Retina (tissue), 1 donor: ENCODE results near the gene TBATA.

Experiments used
- DNase-seq: peaks from one replicate; pipeline ENCODE4 v3.0.0-alpha.2; 2016

Gene TBATA

GRCh38 chr10:70760271-70760787 is 24.8 kb downstream of the TBATA start:
- no peak for DNase-seq

- no peak for DNase-seq
These were observed 25.4 kb downstream of the TBATA start for GRCh38 chr10:70759781-70760180.

DNA sequence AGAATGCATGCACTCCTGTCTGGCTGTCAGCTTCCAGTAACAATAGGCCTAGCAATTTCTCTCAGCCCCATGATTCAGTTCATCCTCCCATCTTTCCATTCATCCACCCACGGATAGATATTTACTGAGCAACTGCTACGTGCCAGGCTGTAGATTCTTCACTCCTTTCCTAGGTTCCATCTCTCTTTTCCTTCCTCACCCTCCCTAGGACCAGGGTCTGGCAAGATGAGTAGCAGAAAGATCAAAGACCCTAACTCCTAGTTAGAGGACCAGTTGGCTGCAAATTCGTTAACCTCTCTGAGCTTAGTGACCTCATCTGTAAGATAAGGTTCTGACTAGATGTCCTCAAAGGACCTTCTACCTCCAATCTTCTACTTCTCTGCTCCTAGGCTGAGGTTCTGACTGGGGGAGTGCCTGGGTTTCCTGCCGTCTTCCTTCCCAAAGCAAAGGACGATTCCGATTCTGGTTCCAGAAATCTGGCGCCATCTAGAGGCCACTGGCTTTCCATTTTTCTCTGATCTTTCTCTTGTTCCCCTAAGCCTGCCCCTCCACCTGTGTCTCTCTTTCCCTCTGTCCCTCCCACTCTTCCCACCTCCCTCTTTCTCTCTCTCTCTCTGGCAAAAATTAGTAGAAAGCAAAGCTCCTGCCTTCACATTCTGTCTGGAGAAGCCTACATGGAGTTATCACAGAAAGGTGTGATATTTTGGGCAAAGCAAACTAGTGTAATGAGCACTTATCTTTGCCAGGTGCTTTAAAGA is 26.2 kb downstream of the TBATA start:
- peak; percentile 87 for DNase-seq

- DNase-seq: no peak
These were observed 27.3 kb downstream of the TBATA start for GRCh38 chr10:70757856-70758255.

GRCh38 chr10:70756700-70757360 is 28.3 kb downstream of the TBATA start:
- DNase-seq: no peak

DNA sequence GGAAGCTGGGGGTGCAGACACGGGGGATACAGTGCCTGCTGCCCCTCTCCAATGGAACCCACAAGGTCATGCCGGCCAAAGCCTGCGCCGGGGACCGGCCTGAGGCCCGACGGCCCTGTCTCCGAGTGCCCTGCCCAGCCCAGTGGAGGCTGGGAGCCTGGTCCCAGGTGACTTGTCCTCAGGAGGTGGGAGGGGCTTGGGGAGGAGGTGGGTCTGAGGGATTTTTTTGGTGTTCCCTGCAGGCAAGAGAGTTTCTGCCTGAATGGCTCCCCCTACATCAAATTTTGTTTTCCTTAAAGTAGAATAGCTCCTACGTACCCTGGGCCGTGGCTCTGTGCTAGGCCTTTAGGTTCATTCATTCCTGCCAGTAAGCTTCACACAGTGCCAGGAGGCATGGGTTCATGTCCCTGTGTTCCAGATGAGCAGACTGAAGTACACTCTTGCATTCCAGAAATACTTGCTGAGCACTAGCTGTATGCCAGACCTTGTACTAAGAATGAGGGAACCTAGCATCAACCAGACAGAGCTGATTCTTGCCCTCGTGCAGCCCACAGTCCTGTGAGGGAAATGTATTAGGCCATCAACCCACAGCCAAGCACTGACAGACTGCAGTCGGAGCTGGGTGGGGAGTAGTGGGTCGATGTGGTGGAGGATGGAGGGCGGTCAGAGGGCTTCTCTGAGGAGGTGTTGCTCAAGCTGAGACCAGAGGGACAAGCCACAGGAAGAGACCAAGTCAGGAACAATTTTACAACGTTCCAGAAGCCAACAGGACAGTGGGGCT is 31.1 kb downstream of the TBATA start:
- no peak for DNase-seq

- DNase-seq: no peak
These were observed 32.0 kb downstream of the TBATA start for GRCh38 chr10:70753026-70753663.

- no peak for DNase-seq
These were observed 32.6 kb downstream of the TBATA start for GRCh38 chr10:70752571-70752970.

GRCh38 chr10:70751991-70752390 is 33.2 kb downstream of the TBATA start:
- no peak for DNase-seq

GRCh38 chr10:70751356-70751755 is 33.8 kb downstream of the TBATA start:
- DNase-seq: no peak

GRCh38 chr10:70750156-70750703 is 34.9 kb downstream of the TBATA start:
- DNase-seq: no peak

DNA sequence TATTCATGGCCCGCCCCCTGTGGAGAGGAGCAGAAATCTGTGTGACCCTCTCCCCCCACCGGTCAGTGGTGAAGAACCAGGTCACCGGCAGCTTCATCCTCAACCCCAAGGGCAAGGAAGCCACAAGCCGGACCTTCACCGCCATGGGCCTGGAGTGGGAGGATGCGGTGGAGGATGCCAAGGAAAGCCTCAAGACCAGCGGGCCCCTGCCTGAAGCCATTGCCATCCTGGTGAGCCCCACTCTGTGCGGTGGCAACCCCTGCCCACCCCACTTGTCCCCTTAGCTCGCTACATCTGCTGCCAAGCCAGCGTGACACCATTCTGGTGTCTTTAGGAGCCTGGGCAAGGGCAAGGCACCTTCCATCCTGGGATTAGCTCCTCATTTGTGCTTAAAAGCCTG is 35.4 kb downstream of the TBATA start:
- no peak for DNase-seq

- no peak for DNase-seq
These were observed 36.2 kb downstream of the TBATA start for GRCh38 chr10:70748801-70749573.

DNA sequence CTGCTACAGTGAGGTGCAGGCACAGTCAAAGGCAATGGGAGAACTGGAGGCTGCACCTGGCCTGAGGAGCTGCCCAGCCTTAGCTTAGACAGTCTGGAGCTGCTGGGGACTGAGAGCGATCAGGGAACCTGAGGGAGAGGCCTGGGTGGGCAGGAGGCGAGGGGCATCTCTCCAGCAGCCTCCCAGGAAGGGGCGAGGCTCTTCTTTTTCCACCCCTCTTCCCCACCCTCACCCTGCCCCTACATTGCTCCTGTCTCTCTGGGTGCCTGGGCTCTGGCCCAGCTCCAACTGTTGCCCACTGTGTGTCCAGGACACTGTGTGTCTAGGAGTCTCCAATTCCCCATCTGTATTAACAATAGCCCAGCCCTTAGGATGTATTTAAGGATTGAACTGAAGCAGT is 36.9 kb downstream of the TBATA start:
- DNase-seq: no peak

DNA sequence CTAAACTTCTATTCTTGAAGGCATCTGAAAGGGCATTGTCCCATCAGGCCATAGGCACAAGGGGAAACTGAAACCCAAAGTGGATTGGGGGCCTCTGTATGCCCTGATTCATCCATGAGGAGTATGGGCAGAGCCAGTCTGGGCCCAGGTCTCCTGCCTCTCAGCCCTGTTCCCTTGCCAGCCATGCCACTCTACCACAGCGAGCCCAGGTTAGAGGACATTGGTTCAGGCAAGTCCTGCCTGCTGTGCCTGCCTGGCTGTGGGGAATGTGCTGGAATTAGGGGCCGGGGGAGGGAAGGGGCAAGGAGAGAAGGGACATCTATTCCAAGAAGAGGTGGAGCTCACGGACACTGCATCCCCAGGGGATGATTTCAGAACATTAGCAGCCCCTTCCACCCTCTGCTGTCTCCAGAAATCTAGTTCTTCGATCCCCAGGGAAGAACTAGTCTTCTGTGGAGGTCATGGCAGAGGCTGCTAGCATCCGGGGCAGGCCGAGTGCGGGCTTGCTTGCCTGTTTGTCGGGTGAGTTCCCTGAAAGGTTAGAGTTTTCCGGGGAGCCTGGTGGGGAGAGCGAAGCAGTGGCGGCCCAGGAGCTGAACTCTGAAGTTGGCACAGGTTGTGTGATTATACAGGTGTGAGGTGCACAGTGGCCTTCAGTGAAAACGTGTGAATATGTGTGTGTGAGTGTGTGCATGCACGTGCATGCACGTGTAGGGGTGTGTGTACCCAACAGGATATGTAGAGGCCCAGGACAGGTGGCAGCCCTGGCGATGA is 37.8 kb downstream of the TBATA start:
- no peak for DNase-seq

- DNase-seq: no peak
These were observed 39.6 kb downstream of the TBATA start for GRCh38 chr10:70745555-70745954.

- DNase-seq: no peak
These were observed 40.5 kb downstream of the TBATA start for GRCh38 chr10:70744617-70745143.

DNA sequence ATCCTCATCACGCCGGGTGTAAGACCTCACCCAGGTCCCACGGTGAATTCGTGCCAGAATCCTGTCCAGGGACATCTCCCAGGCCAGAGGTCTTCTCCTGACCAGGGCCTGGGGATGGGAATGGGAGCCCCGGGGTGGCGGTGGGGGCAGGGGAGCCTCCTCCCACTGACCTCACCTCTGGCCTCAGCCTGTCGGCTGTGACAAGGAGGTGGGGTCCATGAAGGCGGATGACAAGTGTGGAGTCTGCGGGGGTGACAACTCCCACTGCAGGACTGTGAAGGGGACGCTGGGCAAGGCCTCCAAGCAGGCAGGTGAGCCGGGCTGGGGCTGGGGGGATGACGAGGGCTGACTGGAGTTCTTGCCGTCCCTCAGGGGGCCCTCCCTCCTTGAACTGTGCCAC is 41.3 kb downstream of the TBATA start:
- no peak for DNase-seq

GRCh38 chr10:70743430-70743788 is 41.8 kb downstream of the TBATA start:
- no peak for DNase-seq

- no peak for DNase-seq
These were observed 42.4 kb downstream of the TBATA start for GRCh38 chr10:70742537-70743429.
